ENCODE results near the gene CDK5RAP1.

The CDK5RAP1 gene

GRCh38 chr20:33386673-33387072 is 14.6 kb downstream of the CDK5RAP1 start:
- no peak for DNase-seq (ENCODE audit: low read depth)

- no peak for DNase-seq (ENCODE audit: low read depth)
Observed at GRCh38 chr20:33377366-33377765, 24.0 kb downstream of the CDK5RAP1 start.

- no peak for DNase-seq (ENCODE audit: low read depth)
Observed at GRCh38 chr20:33373735-33374605, 27.3 kb downstream of the CDK5RAP1 start.

- no peak for DNase-seq (ENCODE audit: low read depth)
Observed at GRCh38 chr20:33372993-33373441, 28.3 kb downstream of the CDK5RAP1 start.

- no peak for DNase-seq (ENCODE audit: low read depth)
Observed at GRCh38 chr20:33370291-33370690, 31.0 kb downstream of the CDK5RAP1 start.

- no peak for DNase-seq (ENCODE audit: low read depth)
Observed at GRCh38 chr20:33362898-33363297, 38.4 kb downstream of the CDK5RAP1 start.

- no peak for DNase-seq (ENCODE audit: low read depth)
Observed at GRCh38 chr20:33359399-33360261, 41.7 kb downstream of the CDK5RAP1 start.

- DNase-seq (ENCODE audit: low read depth): no peak
Observed at GRCh38 chr20:33353013-33353402, 48.3 kb downstream of the CDK5RAP1 start.

- DNase-seq (ENCODE audit: low read depth): no peak
Observed at GRCh38 chr20:33352258-33353012, 48.9 kb downstream of the CDK5RAP1 start.

GRCh38 chr20:33351696-33352095 is 49.6 kb downstream of the CDK5RAP1 start:
- no peak for DNase-seq (ENCODE audit: low read depth)

- no peak for DNase-seq (ENCODE audit: low read depth)
Observed at GRCh38 chr20:33349493-33349892, 51.8 kb downstream of the CDK5RAP1 start.

GRCh38 chr20:33348136-33348937 is 53.0 kb downstream of the CDK5RAP1 start:
- no peak for DNase-seq (ENCODE audit: low read depth)

- no peak for DNase-seq (ENCODE audit: low read depth)
Observed at GRCh38 chr20:33345342-33345741, 56.0 kb downstream of the CDK5RAP1 start.

- DNase-seq (ENCODE audit: low read depth): no peak
Observed at GRCh38 chr20:33343521-33343920, 57.8 kb downstream of the CDK5RAP1 start.

- no peak for DNase-seq (ENCODE audit: low read depth)
Observed at GRCh38 chr20:33339515-33340058, 61.7 kb downstream of the CDK5RAP1 start.

- DNase-seq (ENCODE audit: low read depth): no peak
Observed at GRCh38 chr20:33338467-33339258, 62.7 kb downstream of the CDK5RAP1 start.

GRCh38 chr20:33337531-33338165 is 63.7 kb downstream of the CDK5RAP1 start:
- no peak for DNase-seq (ENCODE audit: low read depth)

- no peak for DNase-seq (ENCODE audit: low read depth)
Observed at GRCh38 chr20:33337119-33337518, 64.2 kb downstream of the CDK5RAP1 start.

- DNase-seq (ENCODE audit: low read depth): no peak
Observed at GRCh38 chr20:33336375-33336774, 64.9 kb downstream of the CDK5RAP1 start.

- DNase-seq (ENCODE audit: low read depth): no peak
Observed at GRCh38 chr20:33334111-33334510, 67.2 kb downstream of the CDK5RAP1 start.

Data from GM04504 (cell line).